ENCODE data around the gene RAB33B. TPM values are rescaled to one million over a fixed set of nuclear protein-coding genes. Genes with fewer than 3 reads are reported as not detected.

Gene RAB33B
- total and polyA plus RNA-seq, 9 of the 15 experiments (the other 6 are each of a cell fraction or from before 2014, with no cell fraction given): 1.7 to 3.7 (median 3.0) TPM

DNA sequence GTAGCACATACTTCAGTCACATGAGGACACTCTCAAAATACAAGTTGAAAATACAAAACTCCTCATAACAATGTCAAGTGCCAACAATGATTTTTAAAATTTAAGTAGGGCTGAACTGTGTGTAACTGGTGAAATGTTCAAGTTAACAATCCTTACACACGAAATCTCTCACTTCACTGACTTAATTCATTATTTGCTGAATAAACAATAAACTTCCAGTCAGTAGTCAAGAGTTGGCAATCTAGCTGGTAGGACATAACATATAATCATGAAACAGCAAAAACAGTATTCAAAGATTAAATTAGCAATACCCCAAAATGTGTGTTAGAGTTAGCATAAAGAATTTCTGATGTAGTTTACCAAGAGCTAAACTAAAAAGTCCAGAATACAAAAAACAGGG is 1.9 kb upstream of the RAB33B start (continued):
- TF ChIP-seq NONO (IDR thresholded peaks at IDR 0.05; ENCODE audit: low read depth in 2 of 2, low read length in 1 of 2): no peak
- TF ChIP-seq MAFG (tag; conservative IDR thresholded peaks at IDR 0.05): peak; percentile 81
- no peak for TF ChIP-seq EZH2 (IDR thresholded peaks at IDR 0.05; ENCODE audit: borderline replicate concordance, low read depth, low read length)
- TF ChIP-seq, protein P1, sequence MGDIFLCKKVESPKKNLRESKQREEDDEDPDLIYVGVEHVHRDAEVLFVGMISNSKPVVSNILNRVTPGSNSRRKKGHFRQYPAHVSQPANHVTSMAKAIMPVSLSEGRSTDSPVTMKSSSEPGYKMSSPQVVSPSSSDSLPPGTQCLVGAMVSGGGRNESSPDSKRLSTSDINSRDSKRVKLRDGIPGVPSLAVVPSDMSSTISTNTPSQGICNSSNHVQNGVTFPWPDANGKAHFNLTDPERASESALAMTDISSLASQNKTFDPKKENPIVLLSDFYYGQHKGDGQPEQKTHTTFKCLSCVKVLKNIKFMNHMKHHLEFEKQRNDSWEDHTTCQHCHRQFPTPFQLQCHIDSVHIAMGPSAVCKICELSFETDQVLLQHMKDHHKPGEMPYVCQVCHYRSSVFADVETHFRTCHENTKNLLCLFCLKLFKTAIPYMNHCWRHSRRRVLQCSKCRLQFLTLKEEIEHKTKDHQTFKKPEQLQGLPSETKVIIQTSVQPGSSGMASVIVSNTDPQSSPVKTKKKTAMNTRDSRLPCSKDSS (IDR thresholded peaks at IDR 0.05; ENCODE audit: low read depth, partially characterized antibody): no peak
- no peak for TF ChIP-seq ZBTB1 (CRISPR knock-in tag; IDR thresholded peaks at IDR 0.05; ENCODE audit: borderline replicate concordance, low read depth)
- no peak for TF ChIP-seq GABPB2 (CRISPR knock-in tag; conservative IDR thresholded peaks at IDR 0.05)
- TF ChIP-seq XRCC4 (IDR thresholded peaks at IDR 0.05; ENCODE audit: extremely low read depth, insufficient read depth, insufficient read length): no peak
- TF ChIP-seq ZNF76 (CRISPR knock-in tag; IDR thresholded peaks at IDR 0.05; ENCODE audit: borderline replicate concordance): no peak
- TF ChIP-seq ZNF644 (tag; IDR thresholded peaks at IDR 0.05; ENCODE audit: low read depth): no peak
- TF ChIP-seq ZNF316 (IDR thresholded peaks at IDR 0.05): peak; percentile 97
- TF ChIP-seq C11orf30 (IDR thresholded peaks at IDR 0.05; ENCODE audit: low read depth): peak; percentile 92
- TF ChIP-seq, protein P2, sequence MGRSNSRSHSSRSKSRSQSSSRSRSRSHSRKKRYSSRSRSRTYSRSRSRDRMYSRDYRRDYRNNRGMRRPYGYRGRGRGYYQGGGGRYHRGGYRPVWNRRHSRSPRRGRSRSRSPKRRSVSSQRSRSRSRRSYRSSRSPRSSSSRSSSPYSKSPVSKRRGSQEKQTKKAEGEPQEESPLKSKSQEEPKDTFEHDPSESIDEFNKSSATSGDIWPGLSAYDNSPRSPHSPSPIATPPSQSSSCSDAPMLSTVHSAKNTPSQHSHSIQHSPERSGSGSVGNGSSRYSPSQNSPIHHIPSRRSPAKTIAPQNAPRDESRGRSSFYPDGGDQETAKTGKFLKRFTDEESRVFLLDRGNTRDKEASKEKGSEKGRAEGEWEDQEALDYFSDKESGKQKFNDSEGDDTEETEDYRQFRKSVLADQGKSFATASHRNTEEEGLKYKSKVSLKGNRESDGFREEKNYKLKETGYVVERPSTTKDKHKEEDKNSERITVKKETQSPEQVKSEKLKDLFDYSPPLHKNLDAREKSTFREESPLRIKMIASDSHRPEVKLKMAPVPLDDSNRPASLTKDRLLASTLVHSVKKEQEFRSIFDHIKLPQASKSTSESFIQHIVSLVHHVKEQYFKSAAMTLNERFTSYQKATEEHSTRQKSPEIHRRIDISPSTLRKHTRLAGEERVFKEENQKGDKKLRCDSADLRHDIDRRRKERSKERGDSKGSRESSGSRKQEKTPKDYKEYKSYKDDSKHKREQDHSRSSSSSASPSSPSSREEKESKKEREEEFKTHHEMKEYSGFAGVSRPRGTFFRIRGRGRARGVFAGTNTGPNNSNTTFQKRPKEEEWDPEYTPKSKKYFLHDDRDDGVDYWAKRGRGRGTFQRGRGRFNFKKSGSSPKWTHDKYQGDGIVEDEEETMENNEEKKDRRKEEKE (IDR thresholded peaks at IDR 0.05; ENCODE audit: borderline replicate concordance in 1 of 2, control insufficient read depth in 1 of 2, low read depth in 2 of 2, low read length in 1 of 2): no peak
- TF ChIP-seq, protein P3, sequence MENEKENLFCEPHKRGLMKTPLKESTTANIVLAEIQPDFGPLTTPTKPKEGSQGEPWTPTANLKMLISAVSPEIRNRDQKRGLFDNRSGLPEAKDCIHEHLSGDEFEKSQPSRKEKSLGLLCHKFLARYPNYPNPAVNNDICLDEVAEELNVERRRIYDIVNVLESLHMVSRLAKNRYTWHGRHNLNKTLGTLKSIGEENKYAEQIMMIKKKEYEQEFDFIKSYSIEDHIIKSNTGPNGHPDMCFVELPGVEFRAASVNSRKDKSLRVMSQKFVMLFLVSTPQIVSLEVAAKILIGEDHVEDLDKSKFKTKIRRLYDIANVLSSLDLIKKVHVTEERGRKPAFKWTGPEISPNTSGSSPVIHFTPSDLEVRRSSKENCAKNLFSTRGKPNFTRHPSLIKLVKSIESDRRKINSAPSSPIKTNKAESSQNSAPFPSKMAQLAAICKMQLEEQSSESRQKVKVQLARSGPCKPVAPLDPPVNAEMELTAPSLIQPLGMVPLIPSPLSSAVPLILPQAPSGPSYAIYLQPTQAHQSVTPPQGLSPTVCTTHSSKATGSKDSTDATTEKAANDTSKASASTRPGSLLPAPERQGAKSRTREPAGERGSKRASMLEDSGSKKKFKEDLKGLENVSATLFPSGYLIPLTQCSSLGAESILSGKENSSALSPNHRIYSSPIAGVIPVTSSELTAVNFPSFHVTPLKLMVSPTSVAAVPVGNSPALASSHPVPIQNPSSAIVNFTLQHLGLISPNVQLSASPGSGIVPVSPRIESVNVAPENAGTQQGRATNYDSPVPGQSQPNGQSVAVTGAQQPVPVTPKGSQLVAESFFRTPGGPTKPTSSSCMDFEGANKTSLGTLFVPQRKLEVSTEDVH (IDR thresholded peaks at IDR 0.05; ENCODE audit: low read depth, partially characterized antibody): no peak
- TF ChIP-seq, protein P4, sequence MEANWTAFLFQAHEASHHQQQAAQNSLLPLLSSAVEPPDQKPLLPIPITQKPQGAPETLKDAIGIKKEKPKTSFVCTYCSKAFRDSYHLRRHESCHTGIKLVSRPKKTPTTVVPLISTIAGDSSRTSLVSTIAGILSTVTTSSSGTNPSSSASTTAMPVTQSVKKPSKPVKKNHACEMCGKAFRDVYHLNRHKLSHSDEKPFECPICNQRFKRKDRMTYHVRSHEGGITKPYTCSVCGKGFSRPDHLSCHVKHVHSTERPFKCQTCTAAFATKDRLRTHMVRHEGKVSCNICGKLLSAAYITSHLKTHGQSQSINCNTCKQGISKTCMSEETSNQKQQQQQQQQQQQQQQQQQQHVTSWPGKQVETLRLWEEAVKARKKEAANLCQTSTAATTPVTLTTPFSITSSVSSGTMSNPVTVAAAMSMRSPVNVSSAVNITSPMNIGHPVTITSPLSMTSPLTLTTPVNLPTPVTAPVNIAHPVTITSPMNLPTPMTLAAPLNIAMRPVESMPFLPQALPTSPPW (CRISPR knock-in tag; IDR thresholded peaks at IDR 0.05): no peak
- no peak for TF ChIP-seq CBX1 (IDR thresholded peaks at IDR 0.05; ENCODE audit: low read depth)
- peak; percentile 59; the same call in 1 of the 2 replicates for TF ChIP-seq MAFK (IDR thresholded peaks at IDR 0.05; ENCODE audit: low read length)
- TF ChIP-seq SMAD3 (CRISPR knock-in tag; conservative IDR thresholded peaks at IDR 0.05): no peak
- TF ChIP-seq, protein P5, sequence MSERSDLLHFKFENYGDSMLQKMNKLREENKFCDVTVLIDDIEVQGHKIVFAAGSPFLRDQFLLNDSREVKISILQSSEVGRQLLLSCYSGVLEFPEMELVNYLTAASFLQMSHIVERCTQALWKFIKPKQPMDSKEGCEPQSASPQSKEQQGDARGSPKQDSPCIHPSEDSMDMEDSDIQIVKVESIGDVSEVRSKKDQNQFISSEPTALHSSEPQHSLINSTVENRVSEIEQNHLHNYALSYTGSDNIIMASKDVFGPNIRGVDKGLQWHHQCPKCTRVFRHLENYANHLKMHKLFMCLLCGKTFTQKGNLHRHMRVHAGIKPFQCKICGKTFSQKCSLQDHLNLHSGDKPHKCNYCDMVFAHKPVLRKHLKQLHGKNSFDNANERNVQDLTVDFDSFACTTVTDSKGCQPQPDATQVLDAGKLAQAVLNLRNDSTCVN (CRISPR knock-in tag; IDR thresholded peaks at IDR 0.05): no peak

Data from K562 (cell line).